GM12878 (cell line): ENCODE results near the gene HMGB3. TPM values are rescaled to one million over a fixed set of nuclear protein-coding genes. Genes with fewer than 3 reads are reported as not detected.

Experiments used
- CUX1 ChIP-seq: IDR thresholded peaks from 2 replicates; pipeline ENCODE4 v1.6.1; 2012; ENCODE audit warnings: improper control_type of control experiment, low read depth, low read length; ENCODE audit not compliant: insufficient replicate concordance
- GABPA ChIP-seq: IDR thresholded peaks from 2 replicates; pipeline ENCODE4 v1.6.1; 2014; ENCODE audit warnings: antibody characterized with exemption, low read depth, mild to moderate bottlenecking, inconsistent platforms
- HDGF ChIP-seq: fragments of 450-650 bp; IDR thresholded peaks from 2 replicates; pipeline ENCODE4 v1.6.1; 2016; ENCODE audit warnings: antibody characterized with exemption
- NFXL1 ChIP-seq: fragments of 450-650 bp; IDR thresholded peaks from 2 replicates; pipeline ENCODE4 v1.6.1; 2017; ENCODE audit warnings: antibody characterized with exemption, mild to moderate bottlenecking, borderline replicate concordance
- PAX8 ChIP-seq: fragments of 450-650 bp; IDR thresholded peaks from 2 replicates; pipeline ENCODE4 v1.6.1; 2017; ENCODE audit warnings: mild to moderate bottlenecking, moderate library complexity
- PBX3 ChIP-seq: IDR thresholded peaks from 2 replicates; pipeline ENCODE4 v1.6.1; 2011; ENCODE audit warnings: mild to moderate bottlenecking, low read depth, low read length, moderate library complexity; ENCODE audit not compliant: insufficient replicate concordance
- PML ChIP-seq: IDR thresholded peaks from 2 replicates; pipeline ENCODE4 v1.6.1; 2012; ENCODE audit warnings: low read length, inconsistent platforms
- RCOR1 ChIP-seq: conservative IDR thresholded peaks from 2 replicates; pipeline ENCODE4 v1.6.1; 2012; ENCODE audit warnings: low read depth, low read length, improper control_type of control experiment
- YY1 ChIP-seq: IDR thresholded peaks from 2 replicates; pipeline ENCODE4 v1.6.1; 2011; ENCODE audit warnings: low read depth, mild to moderate bottlenecking, low read length
- polyA plus RNA-seq, 11 experiments: library from polyadenylated mRNA; depleted of rRNA in 4 of 11; unstranded in 6 of 11; stranded (reverse) in 5 of 11; fragments of >200 nt; fragmentation: Nextera tagmentation in 4 of 11; fragmentation: Illumina TruSeq in 1 of 11; extraction: Ambion mirVana in 4 of 11; extraction: Trizol in 1 of 11; gene quantifications; 1 replicate in 1 of 11; 2 replicates in 10 of 11; pipeline versions ENCODE4 v1.2.1 to v1.2.3, GENCODE V29; 2011 to 2016; ENCODE audit warnings: inconsistent platforms in 2 of 11, missing spikeins in 2 of 11, low read depth in 1 of 11
- total RNA-seq, 4 experiments: library from RNA; depleted of rRNA in 3 of 4; stranded (reverse); fragments of >200 nt in 3 of 4; fragmentation: Illumina TruSeq in 1 of 4; extraction: Trizol in 1 of 4; gene quantifications; 2 replicates each; pipeline versions ENCODE4 v1.2.1 to v1.2.3, GENCODE V29; 2013 to 2021

The HMGB3 gene
- total and polyA plus RNA-seq, 10 of the 15 experiments (the other 5 are each of a cell fraction or from before 2014, with no cell fraction given): 19.1 to 167 (median 109) TPM

- no peak for TF ChIP-seq NFXL1
- TF ChIP-seq RCOR1: no peak
- no peak for TF ChIP-seq PAX8
- TF ChIP-seq GABPA: no peak
- no peak for TF ChIP-seq HDGF
- TF ChIP-seq CUX1: no peak
- TF ChIP-seq PBX3: no peak
- TF ChIP-seq PML: no peak
- TF ChIP-seq YY1: no peak
Observed at GRCh38 chrX:151006410-151007109, 23.4 kb downstream of the HMGB3 start (continued).
